Astrocyte of the spinal cord (primary cell): ENCODE results near the gene CHST3.

Experiments used
- DNase-seq: peaks from one replicate; pipeline ENCODE4 v3.0.0; 2011; ENCODE audit warnings: low read depth, low spot score
- H3K4me3 ChIP-seq: 2 replicates; pipeline ENCODE4 v1.5.1; 2011; ENCODE audit warnings: low read depth, mild to moderate bottlenecking, low read length, moderate library complexity
- CTCF ChIP-seq: IDR thresholded peaks from 2 replicates; pipeline ENCODE4 v1.5.1; 2012; ENCODE audit warnings: low read depth, mild to moderate bottlenecking, low read length, inconsistent platforms
- in situ Hi-C: cut with HindIII; loops from 2 replicates; pipeline ENCODE4 v1.10.0; 2017; ENCODE audit warnings: low sequenced_read_pairs

The CHST3 gene

DNA sequence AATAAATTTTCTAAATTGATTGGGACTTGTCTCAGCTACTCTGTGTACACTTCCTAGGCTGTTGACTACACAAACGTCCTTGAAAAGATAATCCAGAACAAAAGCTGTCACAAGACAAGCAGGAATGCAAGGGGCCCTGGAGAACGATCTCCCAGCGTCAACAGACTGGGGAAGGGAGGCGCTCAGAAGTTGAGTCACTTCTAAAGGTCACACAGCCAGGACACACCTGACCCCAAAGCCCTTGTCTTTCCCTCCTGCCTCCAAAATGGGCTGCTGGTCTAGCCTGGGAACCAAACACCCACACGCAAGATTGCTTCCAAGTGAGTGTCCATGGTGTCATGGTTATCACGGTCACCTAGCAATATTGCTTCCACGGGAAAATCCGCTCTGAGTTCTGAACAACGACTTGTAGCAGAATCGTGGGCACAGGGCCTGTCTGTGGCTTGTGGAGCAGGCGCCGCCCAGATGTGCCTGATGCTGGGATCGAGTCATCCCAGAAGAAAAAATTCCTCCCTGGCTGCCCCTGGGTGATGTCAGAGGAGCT, 74.3 kb downstream of the CHST3 start:
- no peak for TF ChIP-seq CTCF

DNA sequence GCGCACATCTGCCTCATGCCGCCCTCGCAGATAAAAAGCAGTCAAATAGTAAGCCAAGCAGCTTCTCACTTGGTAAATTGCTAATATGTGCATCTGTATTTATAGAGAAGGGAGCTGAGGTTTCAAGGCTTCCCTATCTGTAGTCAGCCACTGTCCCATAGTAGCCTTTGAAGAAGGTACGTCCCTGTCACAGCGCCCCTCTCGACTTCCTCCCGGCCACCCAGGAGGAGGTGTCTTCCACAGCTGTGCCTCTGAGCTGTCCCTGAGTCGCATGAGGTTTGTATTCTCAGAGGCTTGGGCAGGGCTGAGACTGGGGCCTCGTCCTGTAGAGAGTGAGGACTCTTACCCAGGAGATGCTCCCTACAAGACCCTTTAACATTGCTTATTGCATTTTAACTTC, 75.2 kb downstream of the CHST3 start:
- DNase-seq: no peak
- H3K4me3 ChIP-seq: no peak overlapping the region
- TF ChIP-seq CTCF: no peak
- in situ Hi-C loops: no loop called here

More for the DNA sequence above, 74.3 kb downstream of the CHST3 start:
- no peak for DNase-seq
- no peak overlapping the region for H3K4me3 ChIP-seq
- in situ Hi-C loops: no loop called here

- no peak for DNase-seq
- TF ChIP-seq CTCF: no peak
- no peak overlapping the region for H3K4me3 ChIP-seq
- in situ Hi-C loops: no loop called here
Observed at GRCh38 chr10:72041491-72041890, 77.3 kb downstream of the CHST3 start.

DNA sequence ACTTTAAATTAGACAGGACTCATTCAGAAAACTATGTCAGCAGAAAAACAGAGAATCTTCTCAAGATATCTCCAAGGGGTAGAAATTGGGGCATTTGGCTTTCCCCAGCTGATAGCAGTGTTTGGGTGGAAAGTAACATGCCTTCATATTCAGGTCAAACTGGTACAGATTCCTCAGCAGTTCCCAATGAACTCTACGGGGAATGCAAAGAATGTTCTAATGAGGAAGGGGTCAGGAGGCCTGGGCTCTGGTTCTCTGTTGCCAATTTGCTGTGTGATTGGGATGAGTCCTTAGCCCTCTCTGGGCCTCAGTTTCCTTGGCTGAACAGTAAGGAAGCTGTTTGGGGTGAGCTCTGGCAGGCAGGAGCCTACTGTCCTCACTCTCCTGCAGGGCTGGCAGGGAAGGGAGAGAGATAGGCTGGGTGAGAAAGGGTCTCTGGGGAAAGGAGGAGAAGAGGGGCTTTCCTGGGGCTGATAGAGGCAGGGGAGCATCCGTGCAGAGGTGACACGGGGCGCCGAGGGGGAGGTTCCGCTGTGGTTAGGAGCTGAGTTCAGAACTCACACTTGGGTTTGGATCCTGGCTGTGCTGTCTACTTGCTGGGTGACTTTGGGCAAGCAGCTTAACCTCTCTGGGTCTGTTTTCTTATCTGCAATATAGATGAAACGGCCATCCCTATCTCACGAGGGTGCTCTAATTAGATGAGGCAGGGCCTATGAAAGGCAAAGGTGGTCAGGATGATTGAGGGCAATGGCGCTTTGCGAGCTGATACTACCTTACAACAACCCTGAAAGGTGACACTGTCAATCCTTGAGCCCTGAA, 79.0 kb downstream of the CHST3 start:
- in situ Hi-C loops: no loop called here
- no peak overlapping the region for H3K4me3 ChIP-seq
- no peak for DNase-seq
- TF ChIP-seq CTCF: no peak

- DNase-seq: no peak
- peak; percentile 71 for TF ChIP-seq CTCF
- in situ Hi-C loops: no loop called here
- H3K4me3 ChIP-seq: no peak overlapping the region
Observed at GRCh38 chr10:72044417-72045041, 80.3 kb downstream of the CHST3 start.

GRCh38 chr10:72045586-72045985, 81.4 kb downstream of the CHST3 start:
- no peak for TF ChIP-seq CTCF
- no peak for DNase-seq
- H3K4me3 ChIP-seq: no peak overlapping the region
- in situ Hi-C loops: no loop called here
